Mucosa of descending colon (tissue), 3 donors: ENCODE measurements around the gene BCL2L1. TPM values are rescaled to one million over a fixed set of nuclear protein-coding genes. Genes with fewer than 3 reads are reported as not detected.

Experiments
- ATAC-seq: fragments of 200-7000 bp; cut with Tn5 transposase; one replicate; pipeline ENCODE4 v1.9.1; 2020; ENCODE audit warnings: mild to moderate bottlenecking, moderate library complexity
- DNase-seq, 3 donors: peaks; one replicate each; pipeline ENCODE4 v3.0.0-alpha.2; 2020
- H3K36me3 ChIP-seq: fragments of 200-600 bp; one replicate; pipeline ENCODE4 v1.8.0; 2021; ENCODE audit warnings: low read depth, mild to moderate bottlenecking
- H3K4me1 ChIP-seq: fragments of 200-600 bp; one replicate; pipeline ENCODE4 v1.8.0; 2021; ENCODE audit warnings: low read depth, mild to moderate bottlenecking
- H3K4me3 ChIP-seq: fragments of 200-600 bp; one replicate; pipeline ENCODE4 v1.8.0; 2021; ENCODE audit warnings: mild to moderate bottlenecking
- H3K9me3 ChIP-seq: fragments of 200-600 bp; one replicate; pipeline ENCODE4 v1.8.0; 2021; ENCODE audit warnings: mild to moderate bottlenecking
- CTCF ChIP-seq: fragments of 200-600 bp; IDR thresholded peaks from one replicate; pipeline ENCODE4 v1.8.0; 2022; ENCODE audit warnings: antibody characterized with exemption, mild to moderate bottlenecking
- intact Hi-C, 2 donors: fragments of 100-400 bp; cut with DNase I in 1 of 2; cut with micrococcal nuclease in 1 of 2; formaldehyde crosslinking; loops; one replicate each; pipeline versions ENCODE4 v1.11.0 to v1.11.1; 2022; cut with DNase I, micrococcal nuclease
- total RNA-seq, 3 donors: library from RNA; stranded (reverse); fragmentation: NEBNext Ultra II Directional in 2 of 3; extraction: Animal tissue kit (Norgen Biotek cat#: 25700) in 2 of 3; gene quantifications; one replicate each; pipeline versions ENCODE4 v1.2.1 to v1.2.4, GENCODE V29; 2021 to 2023
- donor health status: DM: no; HTN: no; CAD: no; lungs with moderate emphysema.
- donor health status: DM: no; HTN: no; CAD: no.
- donor health status: DM: no; HTN: yes; CAD: no.

The BCL2L1 gene
- total RNA-seq, 3 donors from 2014 or later, result 76.2 to 90.3 (median 78.1) TPM

GRCh38 chr20:31675828-31676608 lies 46.6 kb downstream of the BCL2L1 start:
- Histone ChIP-seq H3K4me1 (peaks cover 21% of the 10 kb centered on the region), H3K9me3 (no peaks in the 10 kb centered on the region), H3K36me3 (no peaks in the 10 kb centered on the region), H3K4me3 (no peak overlapping the region)
- intact Hi-C loops, result no loop called here
- peak; percentile 46 for ATAC-seq
- no peak for DNase-seq
- TF ChIP-seq CTCF, result no peak

DNA sequence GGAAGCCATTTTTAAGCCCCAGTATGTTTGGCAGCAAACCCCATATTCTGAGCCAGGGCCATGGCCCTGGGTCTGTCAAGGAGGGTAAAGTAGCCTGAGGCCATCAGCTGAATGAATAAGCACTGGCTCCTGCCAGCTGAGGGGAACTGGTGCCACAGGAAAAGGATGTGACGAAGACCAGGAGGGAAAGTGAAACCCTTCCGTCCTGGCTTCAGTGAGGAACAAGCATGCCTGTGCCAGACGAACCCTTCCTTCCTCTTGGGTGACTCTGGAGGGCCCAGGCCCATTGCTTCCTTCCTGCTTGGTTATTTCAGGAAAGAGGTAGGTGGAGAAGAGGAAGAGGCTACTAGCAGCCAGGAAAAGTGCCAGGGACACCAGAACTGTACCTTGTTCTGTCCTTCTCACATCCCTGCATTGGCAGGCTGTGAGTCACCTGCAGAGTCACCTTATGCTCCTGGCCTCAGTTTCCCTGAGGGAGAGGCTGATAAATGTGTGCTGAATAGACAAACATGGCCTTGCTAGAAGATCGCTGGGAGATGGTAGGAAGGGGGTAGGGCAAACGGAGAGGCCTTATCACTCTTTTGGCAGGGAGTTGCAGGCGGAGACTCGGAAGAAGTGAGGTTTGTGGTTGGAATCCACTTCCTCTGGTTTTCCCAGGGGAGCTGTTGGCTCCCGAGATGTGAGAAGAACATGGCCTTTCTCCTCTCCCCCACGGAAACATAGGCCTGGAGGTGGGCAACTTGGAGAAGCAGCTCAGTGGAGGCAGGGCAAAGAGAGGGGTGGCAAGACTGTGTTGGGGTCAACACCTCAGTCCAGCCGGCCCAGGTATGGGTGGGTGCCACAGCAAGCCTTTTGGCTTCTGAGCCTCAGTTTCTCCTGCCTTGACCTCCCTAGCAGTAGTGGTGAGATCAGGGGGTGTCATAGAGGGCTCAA lies 47.5 kb downstream of the BCL2L1 start:
- no peak overlapping the region for H3K4me3 ChIP-seq
- no peak for TF ChIP-seq CTCF
- peaks cover 29% of the 10 kb centered on the region for H3K4me1 ChIP-seq
- DNase-seq (peak; percentile 50 to 72 (median 58)), ATAC-seq (peak; percentile 73)
- intact Hi-C loops, result no loop called here
- H3K9me3 ChIP-seq, result no peaks in the 10 kb centered on the region
- no peaks in the 10 kb centered on the region for H3K36me3 ChIP-seq

- H3K4me3 ChIP-seq, result no peak overlapping the region
- H3K9me3 ChIP-seq, result no peaks in the 10 kb centered on the region
- H3K36me3 ChIP-seq, result no peaks in the 10 kb centered on the region
- H3K4me1 ChIP-seq, result peaks cover 41% of the 10 kb centered on the region
- DNase-seq (no peak), ATAC-seq (no peak)
- intact Hi-C loops, result no loop called here
- no peak for TF ChIP-seq CTCF
Observed at GRCh38 chr20:31673943-31674463, 48.7 kb downstream of the BCL2L1 start.

DNA sequence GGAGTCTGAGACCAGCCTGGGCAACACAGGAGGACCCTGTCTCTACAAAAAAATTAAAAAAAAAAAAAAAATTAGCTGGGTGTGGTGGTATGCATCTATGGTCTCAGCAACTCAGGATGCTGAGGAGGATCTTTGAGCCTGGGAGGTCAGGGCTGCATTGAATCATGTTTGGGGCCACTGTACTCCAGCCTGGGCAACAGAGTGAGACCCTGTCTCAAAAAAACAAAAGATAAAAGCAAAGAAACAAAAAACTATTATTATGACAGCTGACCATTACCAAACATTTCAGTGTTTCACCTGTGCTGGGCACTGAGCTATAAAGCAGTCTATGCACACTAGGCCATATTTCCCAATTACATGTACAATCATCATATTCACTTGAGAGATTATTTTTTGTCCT lies 49.2 kb downstream of the BCL2L1 start:
- no peak for ATAC-seq
- Histone ChIP-seq H3K36me3 (no peaks in the 10 kb centered on the region), H3K9me3 (no peaks in the 10 kb centered on the region), H3K4me1 (peaks cover 41% of the 10 kb centered on the region), H3K4me3 (no peak overlapping the region)
- DNase-seq, result no peak
- intact Hi-C loops, result no loop called here
- no peak for TF ChIP-seq CTCF

DNA sequence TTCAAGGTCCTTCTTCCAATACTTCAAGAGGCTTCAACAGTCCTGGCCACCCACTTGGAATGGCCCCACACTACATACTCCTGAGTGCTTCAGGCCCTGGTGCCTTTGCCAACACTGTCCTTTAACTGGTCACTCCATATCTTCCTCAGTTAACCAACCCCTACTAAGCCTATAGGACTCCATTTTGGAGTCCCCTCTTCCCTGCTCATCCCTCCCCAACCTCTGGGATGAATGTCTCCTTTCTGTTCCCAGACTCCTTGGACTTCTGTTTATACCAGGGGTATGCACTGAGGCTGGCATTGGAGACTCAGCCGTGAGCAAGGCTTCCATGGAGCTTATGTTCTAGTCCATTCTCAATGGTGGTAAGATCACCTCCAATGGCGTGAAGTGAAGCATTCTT lies 51.3 kb downstream of the BCL2L1 start:
- intact Hi-C loops, result no loop called here

More for the DNA sequence above, 51.3 kb downstream of the BCL2L1 start:
- ATAC-seq, result no peak
- TF ChIP-seq CTCF, result no peak
- Histone ChIP-seq H3K9me3 (no peaks in the 10 kb centered on the region), H3K4me1 (peaks cover 58% of the 10 kb centered on the region), H3K4me3 (no peak overlapping the region), H3K36me3 (no peaks in the 10 kb centered on the region)
- DNase-seq, result no peak
